Kidney epithelial cell (primary cell): Measurements from ENCODE around the gene KCTD10. TPM values are rescaled to one million over a fixed set of nuclear protein-coding genes. Genes with fewer than 3 reads are reported as not detected.
A peak's percentile ranks its signal among the peaks of the same experiment; 100 is the strongest.

Source experiments
- DNase-seq: peaks from one replicate; pipeline ENCODE4 v3.0.0-alpha.2; 2010; ENCODE audit warnings: low read depth
- H3K27me3 ChIP-seq: 2 replicates; pipeline ENCODE4 v1.6.0; 2011; ENCODE audit warnings: low read length; ENCODE audit not compliant: control insufficient read depth, insufficient read depth
- H3K36me3 ChIP-seq: 2 replicates; pipeline ENCODE4 v1.5.1; 2011; ENCODE audit warnings: low read length; ENCODE audit not compliant: control insufficient read depth, insufficient read depth
- H3K4me3 ChIP-seq: 2 replicates; pipeline ENCODE4 v1.5.1; 2011; ENCODE audit warnings: low read depth, mild to moderate bottlenecking, control low read depth, low read length
- total RNA-seq: library from RNA; depleted of rRNA; stranded (reverse); fragments of >200 nt; gene quantifications from 2 replicates; pipeline ENCODE4 v1.2.3, GENCODE V29; 2015
- TF ChIP-seq, protein P1 (sequence below): IDR thresholded peaks from 2 replicates; pipeline ENCODE4 v1.5.1; 2011; ENCODE audit warnings: mild to moderate bottlenecking, moderate library complexity, low read length, control low read depth, inconsistent platforms; ENCODE audit not compliant: insufficient read depth, poor library complexity, severe bottlenecking

The KCTD10 gene
- total RNA-seq, 1 donor from 2014 or later = 37.9 TPM

- Histone ChIP-seq H3K36me3 (no peaks in the 10 kb centered on the region), H3K27me3 (no peaks in the 10 kb centered on the region), H3K4me3 (no peak overlapping the region)
- TF ChIP-seq, protein P1, sequence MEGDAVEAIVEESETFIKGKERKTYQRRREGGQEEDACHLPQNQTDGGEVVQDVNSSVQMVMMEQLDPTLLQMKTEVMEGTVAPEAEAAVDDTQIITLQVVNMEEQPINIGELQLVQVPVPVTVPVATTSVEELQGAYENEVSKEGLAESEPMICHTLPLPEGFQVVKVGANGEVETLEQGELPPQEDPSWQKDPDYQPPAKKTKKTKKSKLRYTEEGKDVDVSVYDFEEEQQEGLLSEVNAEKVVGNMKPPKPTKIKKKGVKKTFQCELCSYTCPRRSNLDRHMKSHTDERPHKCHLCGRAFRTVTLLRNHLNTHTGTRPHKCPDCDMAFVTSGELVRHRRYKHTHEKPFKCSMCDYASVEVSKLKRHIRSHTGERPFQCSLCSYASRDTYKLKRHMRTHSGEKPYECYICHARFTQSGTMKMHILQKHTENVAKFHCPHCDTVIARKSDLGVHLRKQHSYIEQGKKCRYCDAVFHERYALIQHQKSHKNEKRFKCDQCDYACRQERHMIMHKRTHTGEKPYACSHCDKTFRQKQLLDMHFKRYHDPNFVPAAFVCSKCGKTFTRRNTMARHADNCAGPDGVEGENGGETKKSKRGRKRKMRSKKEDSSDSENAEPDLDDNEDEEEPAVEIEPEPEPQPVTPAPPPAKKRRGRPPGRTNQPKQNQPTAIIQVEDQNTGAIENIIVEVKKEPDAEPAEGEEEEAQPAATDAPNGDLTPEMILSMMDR = no peak
- no peak for DNase-seq
Observed at GRCh38 chr12:109467978-109468676, 9.0 kb downstream of the KCTD10 start.

DNA sequence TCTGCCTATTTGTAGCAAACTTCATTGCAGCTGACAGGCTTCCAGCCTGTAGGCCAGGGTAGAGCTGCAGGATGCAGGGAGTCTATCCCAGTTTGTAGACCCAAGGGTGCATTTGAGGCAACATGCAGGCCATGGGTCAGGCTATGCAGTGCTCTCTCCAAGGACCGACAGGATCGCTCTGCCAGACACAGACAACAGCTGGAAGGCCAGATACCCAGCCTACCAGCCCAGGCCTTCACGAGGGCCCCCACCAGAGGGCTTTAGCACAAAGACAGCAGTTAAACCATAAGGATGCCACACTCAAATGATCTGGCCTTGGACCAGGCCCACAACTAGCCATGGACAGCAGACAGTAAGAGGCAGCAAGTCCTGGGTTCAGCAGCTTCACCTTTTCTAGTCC is 10.3 kb downstream of the KCTD10 start:
- Histone ChIP-seq H3K36me3 (no peaks in the 10 kb centered on the region), H3K27me3 (no peaks in the 10 kb centered on the region), H3K4me3 (no peak overlapping the region)
- TF ChIP-seq, protein P1 = no peak
- DNase-seq = no peak

DNA sequence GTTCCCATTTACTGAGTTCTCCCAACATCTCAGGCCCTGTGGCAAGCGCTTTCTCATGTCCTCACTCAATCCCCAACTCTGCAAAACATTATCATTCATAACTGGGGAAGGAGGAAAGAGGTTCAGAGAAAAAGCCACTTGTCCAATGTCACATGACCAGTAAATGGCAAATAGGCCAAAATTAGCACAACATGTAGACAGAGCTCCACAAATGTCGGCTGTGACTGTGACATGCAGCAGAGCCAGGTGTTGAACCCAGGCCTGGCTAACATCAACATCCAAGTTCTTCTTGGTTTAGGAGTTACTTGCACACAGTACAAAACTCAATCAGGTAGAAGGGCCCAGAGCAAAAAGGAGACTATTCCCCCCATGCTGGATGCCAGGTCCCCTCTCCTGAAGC is 10.8 kb downstream of the KCTD10 start:
- Histone ChIP-seq H3K36me3 (no peaks in the 10 kb centered on the region), H3K27me3 (no peaks in the 10 kb centered on the region), H3K4me3 (no peak overlapping the region)
- TF ChIP-seq, protein P1 = no peak
- no peak for DNase-seq

- no peak overlapping the region for H3K4me3 ChIP-seq
- no peaks in the 10 kb centered on the region for H3K36me3 ChIP-seq
- TF ChIP-seq, protein P1 = no peak
- no peaks in the 10 kb centered on the region for H3K27me3 ChIP-seq
- DNase-seq = no peak
Observed at GRCh38 chr12:109464642-109465351, 12.3 kb downstream of the KCTD10 start.

- H3K27me3 ChIP-seq = no peaks in the 10 kb centered on the region
- H3K4me3 ChIP-seq = peak overlapping the region; percentile 22
- no peaks in the 10 kb centered on the region for H3K36me3 ChIP-seq
- DNase-seq = no peak
- TF ChIP-seq, protein P1 = no peak
Observed at GRCh38 chr12:109463756-109464155, 13.3 kb downstream of the KCTD10 start.
